ENCODE measurements around the gene APC2.

The APC2 gene

GRCh38 chr19:1470055-1470304, 20.1 kb downstream of the APC2 start:
- no peak overlapping the region for H3K4me3 ChIP-seq (ENCODE audit: low read depth, low read length)
- TF ChIP-seq CTCF (IDR thresholded peaks at IDR 0.05; ENCODE audit: borderline replicate concordance, insufficient read depth, low read depth, low read length), result no peak

DNA sequence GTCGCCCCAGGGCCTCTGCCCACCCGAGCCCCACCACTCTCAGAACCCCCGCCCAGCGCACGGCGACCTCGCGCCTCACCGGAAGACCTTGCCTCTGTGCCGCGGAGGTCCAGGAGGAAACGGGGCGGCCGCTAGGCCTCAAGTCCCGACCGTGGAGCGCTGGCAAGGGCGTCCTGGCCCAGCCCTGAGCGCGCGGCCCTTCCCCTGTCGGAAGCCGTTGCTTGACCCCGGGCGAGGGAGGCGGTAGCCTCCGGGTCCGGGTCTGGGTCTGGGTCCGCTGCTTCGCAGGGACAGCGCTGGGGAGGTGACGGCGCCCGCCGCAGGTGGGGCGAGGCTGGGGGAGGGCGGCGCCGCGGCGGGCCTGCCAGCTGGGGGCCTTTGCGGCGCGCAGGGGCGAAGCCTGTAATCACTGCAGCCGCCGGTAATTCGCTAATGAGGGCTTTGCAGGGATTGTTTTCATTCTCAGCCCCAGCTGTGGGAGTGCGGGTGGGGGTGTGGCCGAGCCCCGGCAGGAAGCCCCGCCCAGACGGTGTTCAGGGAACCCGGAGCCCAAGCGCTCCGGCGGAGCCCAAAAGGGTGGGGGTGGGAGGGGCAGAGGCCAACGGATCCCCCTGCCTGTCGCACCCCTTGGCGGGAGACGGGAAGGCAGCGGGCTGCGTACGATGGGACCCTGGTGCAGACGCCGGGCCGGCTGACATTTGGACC, 20.5 kb downstream of the APC2 start:
- peak overlapping the region; percentile 10 for H3K4me3 ChIP-seq (ENCODE audit: low read depth, low read length)

DNA sequence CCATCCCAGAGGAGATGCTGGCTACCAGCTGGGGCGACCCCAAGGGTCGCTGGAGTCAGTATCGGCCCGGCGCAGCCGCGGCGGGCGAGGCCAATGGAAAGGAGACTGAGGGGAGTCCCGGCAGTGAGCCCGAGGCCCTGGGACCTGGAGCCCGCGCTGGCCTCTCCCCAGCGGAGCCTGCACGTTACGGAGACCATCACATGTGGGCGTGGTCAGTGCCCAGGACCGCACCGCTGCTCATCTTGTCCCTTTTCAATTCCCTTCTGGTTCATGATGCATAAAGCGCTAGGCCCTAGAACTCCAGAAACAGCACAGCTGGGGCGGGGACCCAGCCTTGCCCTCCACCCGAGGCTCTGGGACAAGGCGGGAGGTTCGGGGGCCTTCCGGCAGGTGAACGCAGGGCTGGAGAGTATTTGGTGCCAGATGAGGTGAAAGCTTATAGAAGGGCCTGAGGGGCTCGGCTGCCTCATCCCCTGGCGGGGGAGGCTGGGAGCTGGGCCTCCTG, 21.1 kb downstream of the APC2 start:
- peak overlapping the region; percentile 10 for H3K4me3 ChIP-seq (ENCODE audit: low read depth, low read length)
- no peak for TF ChIP-seq CTCF (IDR thresholded peaks at IDR 0.05; ENCODE audit: borderline replicate concordance, insufficient read depth, low read depth, low read length)

More for the DNA sequence above, 20.5 kb downstream of the APC2 start:
- no peak for TF ChIP-seq CTCF (IDR thresholded peaks at IDR 0.05; ENCODE audit: borderline replicate concordance, insufficient read depth, low read depth, low read length)

- H3K4me3 ChIP-seq (ENCODE audit: low read depth, low read length), result no peak overlapping the region
- TF ChIP-seq CTCF (IDR thresholded peaks at IDR 0.05; ENCODE audit: borderline replicate concordance, insufficient read depth, low read depth, low read length), result no peak
These were observed 21.7 kb downstream of the APC2 start for GRCh38 chr19:1471515-1472160.

- H3K4me3 ChIP-seq (ENCODE audit: low read depth, low read length), result no peak overlapping the region
- TF ChIP-seq CTCF (IDR thresholded peaks at IDR 0.05; ENCODE audit: borderline replicate concordance, insufficient read depth, low read depth, low read length), result no peak
These were observed 22.5 kb downstream of the APC2 start for GRCh38 chr19:1472231-1473084.

GRCh38 chr19:1473085-1473851, 23.3 kb downstream of the APC2 start:
- no peak for TF ChIP-seq CTCF (IDR thresholded peaks at IDR 0.05; ENCODE audit: borderline replicate concordance, insufficient read depth, low read depth, low read length)
- no peak overlapping the region for H3K4me3 ChIP-seq (ENCODE audit: low read depth, low read length)
